Activated CD8-positive, alpha-beta memory T cell treated with anti-CD3 and anti-CD28 coated beads, Interleukin-2, amount 50 U/mL, for 24 hours (primary cell): ENCODE data around the gene CCDC13.
"Not testable (repeated sequence)": the region's sequence is repeated elsewhere in the genome, so short reads cannot be mapped to it uniquely, and the experiment has no call there.

Experiments used
- DNase-seq: peaks from one replicate; pipeline ENCODE4 v3.0.0-alpha.2; 2020; ENCODE audit errors: extremely low read depth

Gene CCDC13, protein sequence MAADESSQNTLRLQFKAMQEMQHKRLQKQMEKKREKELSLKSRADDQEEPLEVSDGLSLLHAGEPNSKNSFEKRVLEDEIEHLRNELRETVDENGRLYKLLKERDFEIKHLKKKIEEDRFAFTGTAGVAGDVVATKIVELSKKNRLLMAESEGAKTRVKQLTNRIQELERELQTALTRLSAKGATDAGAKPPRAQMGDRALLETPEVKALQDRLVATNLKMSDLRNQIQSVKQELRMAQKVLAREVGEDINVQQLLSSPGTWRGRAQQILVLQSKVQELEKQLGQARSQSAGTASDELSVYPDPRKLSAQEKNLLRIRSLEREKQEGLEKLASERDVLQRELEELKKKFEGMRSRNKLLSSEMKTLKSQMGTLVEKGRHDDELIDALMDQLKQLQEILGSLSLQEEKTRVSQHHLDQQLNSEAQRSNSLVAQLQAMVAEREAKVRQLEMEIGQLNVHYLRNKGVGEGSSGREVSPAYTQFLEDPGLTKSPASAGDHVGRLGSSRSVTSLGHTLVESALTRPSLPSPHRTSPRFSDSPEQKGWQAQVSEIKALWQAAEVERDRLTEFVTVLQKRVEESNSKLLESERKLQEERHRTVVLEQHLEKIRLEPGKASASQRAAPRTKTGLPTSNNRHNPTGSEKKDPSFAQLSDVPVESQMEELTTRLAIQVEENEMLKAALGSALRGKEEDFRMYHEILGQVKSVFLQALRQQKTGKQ

DNA sequence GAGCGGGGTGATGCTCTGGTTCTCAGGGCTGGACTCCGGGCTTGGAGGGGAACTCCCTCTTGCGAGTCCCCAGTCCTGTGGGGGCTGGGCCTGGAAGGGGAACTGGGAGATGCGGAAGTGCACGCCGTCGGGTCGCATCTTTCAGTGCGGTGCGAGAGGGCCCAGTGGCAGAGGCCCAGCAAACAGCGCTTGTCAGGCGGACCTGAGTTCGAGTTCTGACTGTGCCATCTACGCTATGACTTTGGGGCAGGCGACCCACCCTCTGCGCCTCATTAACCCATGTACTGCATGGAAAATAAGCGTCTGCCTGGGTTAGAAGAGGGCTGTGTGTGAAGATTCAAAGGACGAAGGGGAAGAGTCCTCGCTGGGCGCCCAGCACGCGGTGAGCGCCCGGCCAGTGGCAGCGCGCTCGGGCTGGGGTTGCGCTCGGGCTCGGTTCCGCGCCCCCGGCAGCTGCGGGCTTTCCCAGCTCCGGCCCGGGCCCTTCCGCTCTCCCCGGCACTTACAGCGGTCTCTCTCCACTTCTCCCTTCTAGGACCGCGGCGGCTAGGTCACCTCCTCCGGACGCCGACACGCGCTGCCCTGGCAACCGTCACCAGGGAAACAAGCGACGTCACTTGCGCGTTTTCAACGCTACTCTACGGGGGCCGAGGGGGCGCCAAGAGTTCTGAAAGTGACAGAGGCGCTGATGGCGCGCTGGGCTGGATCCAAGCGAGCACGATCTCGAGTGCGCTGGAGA is at the start of gene CCDC13:
CCDC13 (minus strand) TSS at position 584 of the 739 bp plus-strand sequence. CDS start 14,908 bp downstream, outside the sequence.
- peak; percentile 82 for DNase-seq

DNA sequence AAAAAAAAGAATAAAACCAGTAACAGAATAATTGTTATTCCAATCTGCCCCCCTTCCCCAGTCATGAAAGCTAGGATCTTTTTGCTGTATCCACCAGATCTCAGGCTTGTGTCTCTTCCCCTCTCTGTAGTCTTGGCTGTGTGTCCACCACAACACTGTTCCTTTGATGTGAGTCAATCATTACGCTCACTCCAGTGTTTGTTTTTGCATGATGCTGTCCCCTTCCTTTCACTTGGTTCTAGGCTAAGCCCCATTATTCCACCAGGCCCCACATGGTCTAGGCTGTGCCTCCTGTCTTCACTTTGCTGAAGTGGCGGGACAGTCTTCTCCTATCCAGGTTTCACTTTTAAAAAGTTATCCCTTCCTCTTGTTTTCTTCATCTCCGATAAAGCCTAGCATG is 49.8 kb upstream of the CCDC13 start:
- no peak for DNase-seq

DNA sequence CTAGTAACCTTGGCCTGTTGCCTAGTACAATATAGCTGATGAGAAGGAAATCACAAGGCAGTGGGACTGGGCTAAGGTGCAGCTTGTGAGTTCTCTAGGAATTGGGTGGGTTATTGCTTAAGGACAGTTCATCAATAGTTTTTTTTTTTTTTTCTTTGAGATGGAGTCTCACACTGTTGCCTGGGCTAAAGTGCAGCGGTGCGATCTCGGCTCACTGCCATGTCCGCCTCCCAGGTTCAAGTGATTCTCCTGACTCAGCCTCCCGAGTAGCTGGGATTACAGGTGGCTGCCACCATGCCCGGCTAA is 47.6 kb upstream of the CCDC13 start:
- DNase-seq: no peak

DNA sequence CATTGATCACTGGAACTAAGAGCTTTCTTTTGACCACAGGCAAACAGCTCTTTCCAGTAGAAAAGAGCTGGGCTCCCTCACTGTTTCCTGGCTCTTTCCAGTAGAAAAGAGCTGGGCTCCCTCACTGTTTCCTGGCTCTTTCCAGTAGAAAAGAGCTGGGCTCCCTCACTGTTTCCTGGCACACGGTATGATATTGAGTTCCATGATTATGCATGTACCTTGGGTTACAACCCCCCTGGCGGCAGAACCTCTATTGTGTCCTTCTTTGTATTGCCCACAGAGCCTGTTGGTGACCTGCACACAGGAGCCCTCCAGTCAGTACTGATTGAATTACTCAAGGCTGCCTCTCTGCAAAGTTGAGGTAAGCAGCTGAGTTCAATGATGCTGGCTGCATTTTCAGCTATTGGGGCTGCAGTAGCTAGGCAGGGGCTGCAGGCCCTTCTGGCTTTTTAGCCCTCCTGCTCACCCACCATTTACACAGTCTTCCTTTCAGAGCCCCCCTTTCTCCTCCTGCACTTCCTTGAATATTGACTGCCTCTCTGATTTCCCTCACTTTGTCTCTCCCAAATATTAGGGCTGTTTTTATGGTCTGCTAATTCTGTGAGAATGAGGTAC is 46.4 kb upstream of the CCDC13 start:
- DNase-seq: no peak

- DNase-seq: no peak
Observed at GRCh38 chr3:42815826-42816225, 42.8 kb upstream of the CCDC13 start.

DNA sequence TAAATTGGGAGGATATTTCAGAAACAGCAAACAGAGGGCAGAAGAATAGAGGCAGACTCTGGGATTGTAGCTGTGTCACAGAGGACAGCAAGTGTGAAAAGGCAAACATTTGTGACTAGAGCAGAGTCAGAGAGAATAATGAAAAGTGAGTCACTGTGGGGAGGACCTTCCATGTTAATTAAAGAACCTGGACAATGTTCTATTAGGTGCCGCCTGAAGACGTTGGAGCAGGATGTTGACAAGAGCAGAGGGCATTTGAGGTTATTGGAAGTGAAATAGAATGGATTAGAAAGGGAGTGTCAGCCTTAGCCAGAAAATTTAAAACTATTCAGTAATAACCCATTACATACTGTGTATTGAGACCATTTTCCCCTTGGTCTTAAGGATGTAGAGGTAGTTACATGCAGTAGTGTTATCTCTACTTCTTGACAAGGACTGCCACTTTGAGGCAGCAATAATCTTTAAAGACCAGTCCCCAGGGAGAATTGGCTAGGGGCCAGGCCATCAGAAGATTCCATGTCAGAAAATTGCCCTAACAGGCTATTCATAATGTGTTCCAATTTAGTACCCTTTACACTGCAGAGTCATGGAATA is 42.0 kb upstream of the CCDC13 start:
- no peak for DNase-seq

DNA sequence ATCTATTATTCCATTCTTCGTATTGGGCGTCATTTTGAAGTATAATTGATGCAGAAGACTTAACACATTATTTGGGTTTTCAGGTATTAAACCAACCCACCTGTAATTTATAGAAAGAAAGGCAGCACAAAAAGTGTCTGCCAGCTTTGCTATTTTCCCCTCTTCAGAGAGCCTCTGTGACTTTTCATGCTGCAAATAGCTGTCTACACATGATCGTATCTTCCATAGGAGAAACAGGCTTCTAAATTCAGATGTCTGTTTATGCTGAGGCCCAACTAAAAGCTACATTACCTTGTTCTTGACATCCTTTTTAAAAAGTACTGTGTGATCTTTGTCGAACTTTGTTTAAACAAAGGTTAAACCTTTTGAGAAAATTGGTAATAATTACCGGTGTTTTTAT is 41.2 kb upstream of the CCDC13 start:
- no peak for DNase-seq

GRCh38 chr3:42811118-42811883 is 38.2 kb upstream of the CCDC13 start:
- DNase-seq: not testable (repeated sequence)

DNA sequence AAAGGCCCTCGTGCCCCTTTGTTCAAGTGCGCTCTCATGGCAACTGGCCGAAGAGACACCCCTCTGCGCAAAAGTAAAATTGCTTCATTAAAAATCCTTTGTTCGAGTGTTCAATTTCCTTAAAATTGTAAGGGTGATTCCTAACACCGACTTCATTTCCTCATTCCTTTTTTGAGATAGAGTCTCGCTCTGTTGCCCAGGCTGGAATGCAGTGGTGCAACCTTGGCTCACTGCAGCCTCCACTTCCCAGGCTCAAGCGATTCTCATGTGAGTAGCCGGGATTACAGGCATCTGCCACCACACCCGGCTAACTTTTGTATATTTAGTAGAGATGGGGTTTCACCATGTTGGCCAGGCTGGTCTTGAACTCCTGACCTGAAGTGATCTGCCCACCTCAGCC is 37.7 kb upstream of the CCDC13 start:
- DNase-seq: not testable (repeated sequence)

GRCh38 chr3:42809202-42809601 is 36.1 kb upstream of the CCDC13 start, which contains the start of gene ACKR2:
Gene ACKR2 (plus strand): TSS chr3:42809445. CDS start chr3:42864503, 55,058 bp downstream.
- no peak for DNase-seq

- no peak for DNase-seq
Observed at GRCh38 chr3:42807929-42808328, 34.9 kb upstream of the CCDC13 start.

DNA sequence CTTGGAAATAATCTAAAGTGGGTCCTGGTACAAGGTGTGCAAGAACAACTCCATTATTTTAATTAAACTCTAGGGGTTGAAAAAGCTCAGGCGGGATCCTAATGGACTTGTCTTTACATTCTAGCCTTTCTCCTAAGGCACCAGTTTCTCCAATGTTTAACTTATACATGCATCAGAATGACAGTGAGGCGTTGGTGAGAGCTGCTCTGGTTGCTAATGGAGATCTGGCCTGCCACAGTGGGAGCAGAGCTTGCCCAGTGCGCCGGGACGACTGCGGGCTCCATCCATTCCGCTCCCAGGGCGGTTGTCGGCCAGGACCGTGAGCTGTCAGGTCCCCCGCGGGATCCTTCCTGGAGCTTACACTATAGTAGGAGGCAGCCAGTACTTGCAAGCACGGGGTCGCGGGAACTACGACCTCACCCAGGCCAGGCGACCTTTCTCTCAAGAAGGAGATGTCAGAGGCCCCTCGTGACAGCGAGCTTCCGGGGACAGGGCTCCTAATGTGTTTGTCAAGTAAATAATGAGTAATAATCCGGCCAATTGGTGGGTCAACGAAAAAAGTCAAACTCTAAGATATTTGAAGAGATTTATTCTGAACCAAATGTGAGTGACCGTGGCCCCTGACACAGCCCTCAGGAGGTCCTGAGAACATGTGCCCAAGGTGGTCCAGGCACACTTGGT is 32.2 kb upstream of the CCDC13 start:
- DNase-seq: no peak

- DNase-seq: no peak
Observed at GRCh38 chr3:42804831-42805132, 31.7 kb upstream of the CCDC13 start.

GRCh38 chr3:42804106-42804830 is 31.2 kb upstream of the CCDC13 start, which contains the start of gene HIGD1A:
Gene HIGD1A (minus strand): TSS chr3:42804490. CDS start chr3:42794253, 10,237 bp downstream.
- DNase-seq: peak; percentile 81

GRCh38 chr3:42803414-42804105 is 30.5 kb upstream of the CCDC13 start:
- no peak for DNase-seq

- DNase-seq: no peak
Observed at GRCh38 chr3:42802876-42803413, 29.9 kb upstream of the CCDC13 start.

GRCh38 chr3:42801784-42802183 is 28.7 kb upstream of the CCDC13 start:
- no peak for DNase-seq

DNA sequence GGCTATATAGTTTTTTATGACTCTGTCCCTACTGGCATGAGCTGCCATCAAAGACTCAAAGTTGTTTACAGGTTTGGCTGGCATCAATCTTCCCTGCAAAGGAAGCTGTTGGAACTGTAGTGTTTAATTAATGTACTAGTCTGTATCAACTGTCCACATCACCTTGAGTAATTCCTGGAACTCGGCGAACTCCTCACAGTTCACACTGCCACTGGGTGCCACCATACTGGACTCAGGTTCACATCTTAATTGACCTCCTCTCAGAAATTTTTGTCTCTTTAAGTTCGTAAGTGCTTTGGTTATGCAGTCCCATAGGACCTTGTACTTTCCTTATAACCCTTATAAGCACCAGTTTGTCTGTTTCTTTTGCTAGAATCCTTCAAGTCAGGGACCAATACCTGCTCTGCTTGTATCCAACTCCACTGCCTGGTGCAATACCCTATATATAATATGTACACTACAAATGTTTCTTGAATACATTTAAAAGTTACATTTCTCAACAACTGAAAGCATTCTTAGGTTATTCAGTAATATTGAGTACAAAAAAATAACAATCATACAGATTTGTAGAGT is 28.1 kb upstream of the CCDC13 start:
- no peak for DNase-seq
